K562 (cell line): Measurements from ENCODE around the gene TMEM126B. TPM values are rescaled to one million over a fixed set of nuclear protein-coding genes. Genes with fewer than 3 reads are reported as not detected.
A peak's percentile ranks its signal among the peaks of the same experiment; 100 is the strongest.

Experiments used
- ATAC-seq: fragments of 200-7000 bp; cut with Tn5 transposase; 3 replicates; pipeline ENCODE4 v1.9.1; 2020; ENCODE audit warnings: moderate library complexity
- BruUV-seq: library from RNA; stranded (reverse); fragments of 400-500 nt; replicated peaks from 2 replicates; lab custom pipeline; 2021; lab: Mats Ljungman, UMichigan
- CTCF ChIA-PET: fragments of 300-600 bp; formaldehyde crosslinking; extraction: SDS; loops from one replicate; lab custom pipeline; 2021; ENCODE audit warnings: low intra/inter-chr PET ratio; lab: Yijun Ruan, JAX
- POLR2A ChIA-PET: fragments of 300-600, 350-650 bp; sonication (Branson Sonifier 250); formaldehyde crosslinking; extraction: SDS; loops from one replicate; lab custom pipeline; 2021; ENCODE audit warnings: antibody characterized with exemption, inconsistent platforms; lab: Yijun Ruan, JAX
- DNase-seq, 4 experiments: peaks; one replicate each; pipeline versions ENCODE4 v3.0.0 to v3.0.0-alpha.2; 2011 to 2018; ENCODE audit warnings: low spot score in 3 of 4, mixed read lengths in 3 of 4; ENCODE audit errors: extremely low read depth in 1 of 4
- FAIRE-seq: peaks from 2 replicates; lab custom pipeline; 2011; peaks lifted over from hg19 to GRCh38; lab: Jason Lieb, UNC
- H2AFZ ChIP-seq: 2 replicates; pipeline ENCODE4 v1.6.0; 2011; ENCODE audit warnings: low read depth, low read length, control low read depth, inconsistent platforms
- H3K27ac ChIP-seq: fragments of 200-600 bp; 3 replicates; pipeline ENCODE4 v1.8.0; 2011; ENCODE audit warnings: low read depth, mild to moderate bottlenecking, control low read depth, inconsistent platforms, low read length, moderate library complexity, mixed read lengths; ENCODE audit errors: extremely low read depth
- H3K27me3 ChIP-seq, 2 experiments: fragments of 300-600 bp in 1 of 2; 2 replicates in 1 of 2; 3 replicates in 1 of 2; pipeline versions ENCODE4 v1.6.0 to v1.8.0; 2011; ENCODE audit warnings: inconsistent platforms in 2 of 2, low read length in 2 of 2, mild to moderate bottlenecking in 1 of 2, mixed read lengths in 1 of 2, moderate library complexity in 1 of 2; ENCODE audit not compliant: control insufficient read depth in 2 of 2, insufficient read depth in 2 of 2
- H3K36me3 ChIP-seq: fragments of 300-600 bp; 3 replicates; pipeline ENCODE4 v1.8.0; 2011; ENCODE audit warnings: mild to moderate bottlenecking, low read length, inconsistent platforms; ENCODE audit not compliant: control insufficient read depth, insufficient read depth
- H3K4me1 ChIP-seq, 2 experiments: fragments of 200-600 bp in 1 of 2; replicated peaks in 1 of 2; 2 replicates in 1 of 2; 3 replicates in 1 of 2; pipeline versions ENCODE4 v1.5.1 to v1.8.0; 2011; ENCODE audit warnings: inconsistent platforms in 2 of 2, low read length in 2 of 2, mild to moderate bottlenecking in 1 of 2, mixed read lengths in 1 of 2, moderate library complexity in 1 of 2; ENCODE audit not compliant: control insufficient read depth in 2 of 2, insufficient read depth in 2 of 2
- H3K4me2 ChIP-seq: 2 replicates; pipeline ENCODE4 v1.6.1; 2011; ENCODE audit warnings: low read length, control low read depth, inconsistent platforms, mixed read lengths; ENCODE audit not compliant: insufficient read depth
- H3K4me3 ChIP-seq: fragments of 200-600 bp; sonication (generic), shearing (Covaris generic); 2 replicates; pipeline ENCODE4 v1.5.1; 2016; ENCODE audit warnings: control low read depth, inconsistent platforms
- H3K79me2 ChIP-seq: fragments of 200-600 bp; 3 replicates; pipeline ENCODE4 v1.8.0; 2011; ENCODE audit warnings: low read length, inconsistent platforms; ENCODE audit not compliant: control insufficient read depth, insufficient read depth
- H3K9ac ChIP-seq, 2 experiments: 2 replicates each; pipeline versions ENCODE4 v1.6.0 to v1.6.1; 2011; ENCODE audit warnings: low read depth in 2 of 2, low read length in 2 of 2, control low read depth in 1 of 2, inconsistent platforms in 1 of 2, mild to moderate bottlenecking in 1 of 2, mixed read lengths in 1 of 2; ENCODE audit not compliant: insufficient read depth in 1 of 2
- H3K9me1 ChIP-seq: one replicate; pipeline ENCODE4 v1.6.0; 2011; ENCODE audit warnings: inconsistent platforms, mild to moderate bottlenecking, low read length, moderate library complexity; ENCODE audit not compliant: control insufficient read depth, insufficient read depth
- H3K9me3 ChIP-seq: replicated peaks from 2 replicates; pipeline ENCODE4 v1.5.1; 2011; ENCODE audit warnings: low read depth, low read length, inconsistent platforms; ENCODE audit not compliant: control insufficient read depth, insufficient read depth
- H4K20me1 ChIP-seq: replicated peaks from 2 replicates; pipeline ENCODE4 v1.6.1; 2011; ENCODE audit warnings: low read length, inconsistent platforms, mixed read lengths; ENCODE audit not compliant: control insufficient read depth, insufficient read depth
- ETV1 ChIP-seq: fragments of 450-650 bp; conservative IDR thresholded peaks from 2 replicates; pipeline ENCODE4 v1.6.1; 2016; ENCODE audit warnings: missing genetic modification characterization, control low read depth, low read depth, missing compliant biosample characterization
- GTF2F1 ChIP-seq: IDR thresholded peaks from 2 replicates; pipeline ENCODE4 v1.6.1; 2011; ENCODE audit warnings: low read depth, low read length, improper control_type of control experiment
- HDAC2 ChIP-seq: fragments of 450-650 bp; IDR thresholded peaks from 2 replicates; pipeline ENCODE4 v1.6.1; 2016; ENCODE audit warnings: mild to moderate bottlenecking
- HMGXB4 ChIP-seq: sonication (generic); formaldehyde crosslinking; IDR thresholded peaks from 2 replicates; pipeline ENCODE4 v1.8.1; 2023; ENCODE audit warnings: mild to moderate bottlenecking, missing genetic modification reagents
- MEF2A ChIP-seq: IDR thresholded peaks from 2 replicates; pipeline ENCODE4 v1.6.1; 2011; ENCODE audit warnings: low read depth, mild to moderate bottlenecking, low read length, moderate library complexity; ENCODE audit not compliant: control insufficient read depth
- MIER1 ChIP-seq: fragments of 450-650 bp; IDR thresholded peaks from 2 replicates; pipeline ENCODE4 v1.6.1; 2016; ENCODE audit warnings: antibody characterized with exemption, mild to moderate bottlenecking, low read depth
- MLLT1 ChIP-seq, 2 experiments: fragments of 450-650 bp; IDR thresholded peaks; 2 replicates each; pipeline ENCODE4 v1.6.1; 2016
- PHF20 ChIP-seq: fragments of 450-650 bp; IDR thresholded peaks from 2 replicates; pipeline ENCODE4 v1.6.1; 2018; ENCODE audit not compliant: partially characterized antibody
- RBM25 ChIP-seq: fragments of 200-400 bp; formaldehyde crosslinking; IDR thresholded peaks from 2 replicates; pipeline ENCODE4 v1.6.1; 2018; ENCODE audit warnings: low read length, low read depth, moderate library complexity; ENCODE audit not compliant: severe bottlenecking
- SIN3A ChIP-seq, 2 experiments: fragments of 150-350 bp in 1 of 2; IDR thresholded peaks; 2 replicates each; pipeline ENCODE4 v1.6.1; 2011 to 2016; ENCODE audit warnings: borderline replicate concordance in 2 of 2, low read depth in 2 of 2, low read length in 2 of 2, mild to moderate bottlenecking in 2 of 2, moderate library complexity in 2 of 2; ENCODE audit not compliant: control insufficient read depth in 1 of 2
- SRSF9 ChIP-seq: fragments of 200-400 bp; formaldehyde crosslinking; IDR thresholded peaks from 2 replicates; pipeline ENCODE4 v1.6.1; 2017; ENCODE audit warnings: low read depth, low read length, borderline replicate concordance
- THRA ChIP-seq: fragments of 450-650 bp; IDR thresholded peaks from 2 replicates; pipeline ENCODE4 v1.6.1; 2017; ENCODE audit warnings: mild to moderate bottlenecking, moderate library complexity
- ZNF280B ChIP-seq: fragments of 250-450 bp; sonication (Bioruptor Pico); IDR thresholded peaks from 2 replicates; pipeline ENCODE4 v1.5.1; 2021; ENCODE audit warnings: mild to moderate bottlenecking
- ZSCAN29 ChIP-seq: fragments of 450-650 bp; IDR thresholded peaks from 2 replicates; pipeline ENCODE4 v1.6.1; 2017
- WGBS: fragments of 100-300 bp; shearing (Covaris generic); methylation state at CpG from one replicate; pipeline ENCODE4 v1.1.6; 2016; ENCODE audit warnings: low coverage, mixed read lengths; ENCODE audit not compliant: insufficient coverage; ENCODE audit errors: missing lambda C conversion rate; 5-methylcytosine and 5-hydroxymethylcytosine counted together
- in situ Hi-C: fragments of 300-500 bp; cut with MboI; formaldehyde crosslinking; loops from 4 replicates; pipeline ENCODE4 v1.15.0; 2018; ENCODE audit warnings: inconsistent platforms, mixed read lengths
- intact Hi-C: fragments of 100-400 bp; cut with micrococcal nuclease; formaldehyde crosslinking; loops from 2 replicates; pipeline ENCODE4 v1.14.2; 2022
- polyA plus RNA-seq, 8 experiments: library from polyadenylated mRNA; depleted of rRNA in 4 of 8; stranded (reverse) in 5 of 8; unstranded in 3 of 8; fragments of >200 nt; fragmentation: Nextera tagmentation in 2 of 8; fragmentation: Illumina TruSeq in 1 of 8; extraction: Ambion mirVana in 2 of 8; extraction: Trizol in 1 of 8; gene quantifications; 2 replicates each; pipeline versions ENCODE4 v1.2.1 to v1.2.3, GENCODE V29; 2011 to 2014; ENCODE audit warnings: inconsistent platforms in 1 of 8, missing spikeins in 1 of 8
- total RNA-seq, 7 experiments: library from RNA; depleted of rRNA in 6 of 7; stranded (reverse); fragments of >200 nt in 6 of 7; fragmentation: Illumina TruSeq in 2 of 7; extraction: Trizol in 2 of 7; gene quantifications; 2 replicates each; pipeline versions ENCODE4 v1.2.1 to v1.2.3, GENCODE V29; 2011 to 2021; ENCODE audit warnings: low replicate concordance in 1 of 7

The TMEM126B gene
- total and polyA plus RNA-seq, 9 of the 15 experiments (the other 6 are each of a cell fraction or from before 2014, with no cell fraction given), result 85.5 to 226 (median 164) TPM

- DNase-seq (no peak), ATAC-seq (peak; percentile 24)
- BruUV-seq, result TSS peak; percentile 42
- TF ChIP-seq GTF2F1 (no peak), SIN3A (IDR thresholded peaks at IDR 0.05; ENCODE audit: borderline replicate concordance in 2 of 2, control insufficient read depth in 1 of 2, low read depth in 2 of 2, low read length in 2 of 2) (peak in 1 of 2 experiments; percentile 37; a peak in 2 of 4 replicates), HDAC2 (no peak), ZNF280B (CRISPR knock-in tag) (no peak), HMGXB4 (0 out of 2 replicates have a peak, but pooled peaks have one; percentile 4), ZSCAN29 (no peak), RBM25 (peak; percentile 26), MEF2A (0 out of 2 replicates have a peak, but pooled peaks have one; percentile 19), THRA (0 out of 2 replicates have a peak, but pooled peaks have one; percentile 20), PHF20 (no peak), MIER1 (peak; percentile 76), ETV1 (0 out of 2 replicates have a peak, but pooled peaks have one; percentile 20), MLLT1 (IDR thresholded peaks at IDR 0.05) (peak in 1 of 2 experiments; percentile 43; a peak in 2 of 4 replicates), SRSF9 (no peak)
These were observed 34.8 kb downstream of the TMEM126B start for GRCh38 chr11:85663080-85663752.

More at GRCh38 chr11:85663080-85663752, 34.8 kb downstream of the TMEM126B start:
- Histone ChIP-seq H3K36me3 (peaks cover 49% of the 10 kb centered on the region), H3K9me1 (no peaks in the 10 kb centered on the region), H3K27me3 (no peaks in the 10 kb centered on the region), H3K4me1 (peaks cover 14% of the 10 kb centered on the region in 2 experiments; a peak in 3 of 5 replicates), H3K9me3 (no peaks in the 10 kb centered on the region), H3K79me2 (peaks cover 67% of the 10 kb centered on the region), H3K4me2 (peak overlapping the region; percentile 95), H3K9ac (peak overlapping the region; percentile 98), H2AFZ (no peak overlapping the region), H3K4me3 (peak overlapping the region; percentile 94), H4K20me1 (peaks cover 16% of the 10 kb centered on the region), H3K27ac (peak overlapping the region; percentile 98)
- CTCF ChIA-PET, result interaction anchor here (0.8 kb wide), 1 partner anchor 68 kb away, joined by 4 read pairs; no protein-coding TSS in a partner anchor
- in situ Hi-C loops (no loop called here), intact Hi-C loops (loop anchor here (2.0 to 10.0 kb wide), 5 partner anchors 14 to 582 kb away; partner anchors contain the start of genes EED and PICALM)
- POLR2A ChIA-PET, result interaction anchor here (10.1 kb wide), 1 partner anchor 12 kb away, joined by 145 read pairs; the partner anchor contains the start of gene TMEM126A
- under 1% methylated on average over 10 of the region's 10 CpGs for whole genome bisulfite sequencing
- FAIRE-seq, result peak; percentile 29
